ENCODE results near the gene HELZ2.

Gene HELZ2

DNA sequence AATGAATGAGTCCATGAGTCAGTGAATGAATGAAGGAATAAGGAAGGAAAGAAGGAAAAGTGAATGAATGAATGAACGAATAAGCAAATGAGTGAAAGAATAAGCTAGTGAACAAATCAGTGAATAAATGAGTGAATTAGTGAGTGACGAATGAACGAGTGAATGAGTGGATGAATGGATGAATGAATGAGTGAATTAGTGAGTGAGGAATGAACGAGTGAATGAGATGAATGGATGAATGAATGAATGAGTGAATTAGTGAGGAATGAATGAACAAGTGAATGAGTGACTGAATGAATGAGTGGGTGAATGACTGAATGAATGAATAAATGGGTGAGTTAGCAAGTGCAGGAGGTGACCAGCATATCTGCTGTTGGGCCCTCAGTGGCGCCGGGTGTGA is 30.3 kb downstream of the HELZ2 start:
- Histone ChIP-seq H3K4me3 (ENCODE audit: low read length in 2 of 2) (no peak overlapping the region), H3K27me3 (ENCODE audit: control insufficient read depth in 2 of 2, insufficient read depth in 2 of 2, low read length in 2 of 2) (peaks cover 7 to 14% of the 10 kb centered on the region in 2 donors), H3K4me1 (ENCODE audit: control insufficient read depth in 2 of 2, insufficient read depth in 2 of 2, low read length in 2 of 2) (peaks cover 26 to 36% of the 10 kb centered on the region in 2 donors), H3K9me3 (ENCODE audit: control insufficient read depth in 2 of 2, low read length in 2 of 2) (no peaks in the 10 kb centered on the region), H3K9ac (ENCODE audit: low read depth in 1 of 2, low read length in 2 of 2) (no peak overlapping the region), H3K36me3 (ENCODE audit: control insufficient read depth in 2 of 2, insufficient read depth in 2 of 2, low read length in 2 of 2) (no peaks in the 10 kb centered on the region), H3K27ac (ENCODE audit: low read depth in 2 of 2, low read length in 2 of 2) (no peak overlapping the region)

DNA sequence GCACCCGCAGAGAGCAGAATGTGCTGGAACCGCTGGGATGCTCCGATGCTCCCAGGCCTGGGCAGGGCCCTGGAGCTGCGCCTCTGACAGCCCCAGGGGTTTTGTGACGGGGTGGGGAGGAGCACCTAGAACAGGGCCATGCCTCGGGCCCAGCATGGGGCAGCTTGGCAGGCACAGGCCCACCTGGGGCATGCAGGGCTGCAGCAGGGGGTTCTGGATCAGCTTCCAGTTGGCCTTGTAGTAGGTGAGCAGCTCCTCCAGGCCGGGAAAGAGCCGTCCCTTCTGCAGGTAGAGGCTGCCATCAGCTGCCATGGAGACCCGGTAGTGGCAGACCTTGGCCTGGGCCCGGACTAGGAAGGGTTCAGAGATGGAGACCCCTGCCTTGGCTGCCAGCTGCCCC is 30.9 kb downstream of the HELZ2 start:
- Histone ChIP-seq H3K9ac (ENCODE audit: low read depth in 1 of 2, low read length in 2 of 2) (no peak overlapping the region), H3K36me3 (ENCODE audit: control insufficient read depth in 2 of 2, insufficient read depth in 2 of 2, low read length in 2 of 2) (no peaks in the 10 kb centered on the region), H3K4me3 (ENCODE audit: low read length in 2 of 2) (no peak overlapping the region), H3K9me3 (ENCODE audit: control insufficient read depth in 2 of 2, low read length in 2 of 2) (no peaks in the 10 kb centered on the region), H3K4me1 (ENCODE audit: control insufficient read depth in 2 of 2, insufficient read depth in 2 of 2, low read length in 2 of 2) (peaks cover 26 to 38% of the 10 kb centered on the region in 2 donors), H3K27me3 (ENCODE audit: control insufficient read depth in 2 of 2, insufficient read depth in 2 of 2, low read length in 2 of 2) (peaks cover under 1 to 8% of the 10 kb centered on the region in 2 donors), H3K27ac (ENCODE audit: low read depth in 2 of 2, low read length in 2 of 2) (no peak overlapping the region)

- Histone ChIP-seq H3K4me1 (ENCODE audit: control insufficient read depth in 2 of 2, insufficient read depth in 2 of 2, low read length in 2 of 2) (peaks cover 24 to 40% of the 10 kb centered on the region in 2 donors), H3K9me3 (ENCODE audit: control insufficient read depth in 2 of 2, low read length in 2 of 2) (no peaks in the 10 kb centered on the region), H3K9ac (ENCODE audit: low read depth in 1 of 2, low read length in 2 of 2) (peak overlapping the region in 1 of 2 donors; percentile 63), H3K4me3 (ENCODE audit: low read length in 2 of 2) (no peak overlapping the region), H3K27ac (ENCODE audit: low read depth in 2 of 2, low read length in 2 of 2) (no peak overlapping the region), H3K27me3 (ENCODE audit: control insufficient read depth in 2 of 2, insufficient read depth in 2 of 2, low read length in 2 of 2) (peaks cover 0 to 8% of the 10 kb centered on the region in 2 donors), H3K36me3 (ENCODE audit: control insufficient read depth in 2 of 2, insufficient read depth in 2 of 2, low read length in 2 of 2) (no peaks in the 10 kb centered on the region)
Observed at GRCh38 chr20:63542696-63543095, 31.3 kb downstream of the HELZ2 start.

DNA sequence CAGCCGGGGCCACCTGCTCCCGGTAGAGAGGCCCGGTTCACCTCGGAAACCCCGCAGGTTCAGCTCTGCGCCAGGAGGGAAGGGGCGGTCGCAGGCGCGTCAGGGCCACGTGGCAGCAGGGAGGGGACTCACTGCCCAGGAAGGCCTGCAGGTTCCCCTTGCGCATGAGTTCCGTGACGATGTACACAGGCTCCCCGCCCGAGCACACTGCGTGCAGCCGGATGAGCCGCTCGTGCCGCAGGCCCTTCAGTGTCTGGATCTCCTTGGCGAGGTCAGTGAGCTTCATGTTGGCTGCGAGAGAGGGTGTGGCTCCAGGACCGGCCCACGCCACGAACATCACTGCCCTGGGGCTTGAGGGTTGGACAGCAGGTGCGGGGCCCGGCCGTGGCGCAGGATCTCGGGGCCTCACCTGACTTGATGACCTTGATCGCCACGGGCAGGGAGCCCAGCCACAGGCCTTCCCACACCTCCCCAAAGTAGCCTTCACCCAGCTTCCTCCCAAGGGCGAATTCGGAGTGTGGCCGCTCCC is 31.9 kb downstream of the HELZ2 start:
- peak overlapping the region in 1 of 2 donors; percentile 63 for H3K9ac ChIP-seq (ENCODE audit: low read depth in 1 of 2, low read length in 2 of 2)
- H3K9me3 ChIP-seq (ENCODE audit: control insufficient read depth in 2 of 2, low read length in 2 of 2), result no peaks in the 10 kb centered on the region
- peaks cover 24 to 42% of the 10 kb centered on the region in 2 donors for H3K4me1 ChIP-seq (ENCODE audit: control insufficient read depth in 2 of 2, insufficient read depth in 2 of 2, low read length in 2 of 2)
- H3K27me3 ChIP-seq (ENCODE audit: control insufficient read depth in 2 of 2, insufficient read depth in 2 of 2, low read length in 2 of 2), result peaks cover 0 to 5% of the 10 kb centered on the region in 2 donors
- H3K36me3 ChIP-seq (ENCODE audit: control insufficient read depth in 2 of 2, insufficient read depth in 2 of 2, low read length in 2 of 2), result no peaks in the 10 kb centered on the region
- H3K4me3 ChIP-seq (ENCODE audit: low read length in 2 of 2), result peak overlapping the region; percentile 13 to 33
- peak overlapping the region; percentile 38 to 56 for H3K27ac ChIP-seq (ENCODE audit: low read depth in 2 of 2, low read length in 2 of 2)

DNA sequence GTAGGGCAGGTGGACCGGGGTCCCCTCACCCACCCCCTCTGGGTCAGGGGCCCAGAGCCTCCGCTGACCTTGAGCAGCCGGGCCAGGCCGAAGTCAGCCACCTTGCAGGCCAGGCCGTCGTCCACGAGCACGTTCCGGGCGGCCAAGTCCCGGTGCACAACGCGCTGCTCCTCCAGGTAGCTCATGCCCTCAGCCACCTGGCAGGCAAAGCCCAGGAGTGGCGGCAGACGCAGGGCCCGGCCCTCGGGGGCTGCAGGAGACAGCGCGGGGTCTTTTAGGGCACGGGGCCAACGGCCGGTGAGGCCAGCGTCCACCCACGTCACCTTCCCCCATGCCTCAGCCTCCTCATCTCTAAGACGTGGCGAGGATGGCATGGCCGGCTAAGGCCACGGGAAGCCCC is 32.7 kb downstream of the HELZ2 start:
- Histone ChIP-seq H3K4me1 (ENCODE audit: control insufficient read depth in 2 of 2, insufficient read depth in 2 of 2, low read length in 2 of 2) (peaks cover 26 to 45% of the 10 kb centered on the region in 2 donors), H3K36me3 (ENCODE audit: control insufficient read depth in 2 of 2, insufficient read depth in 2 of 2, low read length in 2 of 2) (no peaks in the 10 kb centered on the region), H3K27ac (ENCODE audit: low read depth in 2 of 2, low read length in 2 of 2) (no peak overlapping the region), H3K27me3 (ENCODE audit: control insufficient read depth in 2 of 2, insufficient read depth in 2 of 2, low read length in 2 of 2) (no peaks in the 10 kb centered on the region), H3K9ac (ENCODE audit: low read depth in 1 of 2, low read length in 2 of 2) (peak overlapping the region in 1 of 2 donors; percentile 63), H3K9me3 (ENCODE audit: control insufficient read depth in 2 of 2, low read length in 2 of 2) (no peaks in the 10 kb centered on the region), H3K4me3 (ENCODE audit: low read length in 2 of 2) (no peak overlapping the region)

DNA sequence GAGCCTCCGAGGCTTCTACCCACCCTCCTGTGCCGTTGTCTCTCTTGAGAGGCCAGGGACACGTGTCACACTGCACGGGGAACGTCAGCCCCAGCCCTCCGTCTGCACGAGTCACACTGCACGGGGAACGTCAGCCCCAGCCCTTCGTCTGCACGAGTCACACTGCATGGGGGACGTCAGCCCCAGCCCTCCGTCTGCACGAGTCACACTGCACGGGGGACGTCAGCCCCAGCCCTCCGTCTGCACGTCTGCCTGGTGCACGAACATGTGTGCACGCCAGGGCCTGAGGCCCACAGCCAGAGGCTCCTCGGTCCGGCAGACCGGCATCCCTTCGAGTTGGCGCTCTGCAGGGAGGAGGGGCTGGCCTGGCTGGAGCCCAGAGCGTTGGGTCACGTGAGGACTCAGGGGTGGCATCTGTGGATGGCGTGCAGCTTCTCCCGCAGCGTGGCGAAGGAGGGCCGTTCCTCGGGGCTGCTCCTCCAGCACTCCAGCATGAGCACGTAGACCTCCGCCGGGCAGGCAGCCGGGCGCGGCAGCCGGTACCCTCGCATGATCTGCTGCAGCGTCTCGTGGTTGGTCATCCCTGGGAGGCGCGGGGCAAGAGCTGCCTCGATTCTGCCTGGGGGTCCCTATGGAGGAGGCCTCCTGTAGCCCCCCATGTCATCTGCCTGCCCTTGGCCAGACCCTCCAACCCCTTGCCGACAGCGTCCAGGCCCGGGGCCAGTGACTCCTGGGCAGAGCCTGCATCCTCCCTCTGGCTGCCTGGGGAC is 33.4 kb downstream of the HELZ2 start:
- H3K4me1 ChIP-seq (ENCODE audit: control insufficient read depth in 2 of 2, insufficient read depth in 2 of 2, low read length in 2 of 2), result peaks cover 21 to 41% of the 10 kb centered on the region in 2 donors
- H3K9ac ChIP-seq (ENCODE audit: low read depth in 1 of 2, low read length in 2 of 2), result no peak overlapping the region
- no peaks in the 10 kb centered on the region for H3K9me3 ChIP-seq (ENCODE audit: control insufficient read depth in 2 of 2, low read length in 2 of 2)
- H3K4me3 ChIP-seq (ENCODE audit: low read length in 2 of 2), result no peak overlapping the region
- no peak overlapping the region for H3K27ac ChIP-seq (ENCODE audit: low read depth in 2 of 2, low read length in 2 of 2)
- no peaks in the 10 kb centered on the region for H3K27me3 ChIP-seq (ENCODE audit: control insufficient read depth in 2 of 2, insufficient read depth in 2 of 2, low read length in 2 of 2)
- no peaks in the 10 kb centered on the region for H3K36me3 ChIP-seq (ENCODE audit: control insufficient read depth in 2 of 2, insufficient read depth in 2 of 2, low read length in 2 of 2)

DNA sequence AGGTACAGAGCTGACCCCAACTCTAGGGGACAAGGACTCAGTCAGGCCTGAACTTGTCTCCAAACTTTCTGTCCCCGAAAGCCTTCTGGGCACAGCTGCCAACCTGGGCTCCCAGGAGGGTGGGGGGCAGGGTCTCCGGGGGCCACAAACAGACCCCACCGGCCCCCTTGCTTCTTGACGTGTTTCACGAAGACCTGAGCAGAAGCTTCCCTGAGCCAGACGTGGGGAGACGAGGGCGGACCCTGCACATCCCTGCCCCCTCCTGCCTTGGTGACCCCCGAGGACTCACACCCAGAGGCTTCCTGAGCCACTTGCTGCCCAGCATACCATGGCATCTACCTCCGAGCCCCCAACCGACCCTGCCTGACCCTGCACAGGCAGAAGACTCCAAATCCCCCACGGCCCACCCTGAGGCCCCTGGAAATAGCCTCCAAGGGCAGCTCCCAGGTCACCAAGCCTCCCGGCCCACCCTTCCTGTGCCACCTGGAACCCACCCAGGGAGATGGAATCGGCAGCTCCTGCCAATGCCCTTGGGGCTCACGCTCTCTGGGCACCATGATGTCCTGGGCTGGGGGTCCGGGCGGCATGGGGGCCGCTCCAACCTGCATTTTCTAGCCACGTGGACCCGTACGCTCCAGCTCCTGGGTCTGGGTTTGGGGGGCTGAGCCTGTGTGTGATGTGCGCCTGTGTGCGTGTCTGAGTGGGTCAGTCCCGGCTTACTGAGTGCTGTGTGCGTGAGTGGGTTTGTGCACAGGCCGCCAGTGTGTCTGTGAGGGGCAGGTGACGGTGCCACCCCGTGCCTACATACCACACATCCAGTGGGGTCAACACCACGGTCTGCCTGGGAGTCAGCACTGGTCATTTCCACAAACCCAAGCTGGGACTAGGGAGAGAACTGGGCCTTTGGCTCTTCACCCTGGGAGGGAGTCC is 34.3 kb downstream of the HELZ2 start:
- Histone ChIP-seq H3K4me1 (ENCODE audit: control insufficient read depth in 2 of 2, insufficient read depth in 2 of 2, low read length in 2 of 2) (peaks cover 20 to 40% of the 10 kb centered on the region in 2 donors), H3K27ac (ENCODE audit: low read depth in 2 of 2, low read length in 2 of 2) (peak overlapping the region; percentile 99), H3K36me3 (ENCODE audit: control insufficient read depth in 2 of 2, insufficient read depth in 2 of 2, low read length in 2 of 2) (no peaks in the 10 kb centered on the region), H3K9me3 (ENCODE audit: control insufficient read depth in 2 of 2, low read length in 2 of 2) (no peaks in the 10 kb centered on the region), H3K9ac (ENCODE audit: low read depth in 1 of 2, low read length in 2 of 2) (peak overlapping the region in 1 of 2 donors; percentile 28), H3K27me3 (ENCODE audit: control insufficient read depth in 2 of 2, insufficient read depth in 2 of 2, low read length in 2 of 2) (no peaks in the 10 kb centered on the region), H3K4me3 (ENCODE audit: low read length in 2 of 2) (no peak overlapping the region)

GRCh38 chr20:63539092-63539430 is 35.0 kb downstream of the HELZ2 start:
- H3K4me1 ChIP-seq (ENCODE audit: control insufficient read depth in 2 of 2, insufficient read depth in 2 of 2, low read length in 2 of 2), result peaks cover 24 to 40% of the 10 kb centered on the region in 2 donors
- H3K4me3 ChIP-seq (ENCODE audit: low read length in 2 of 2), result peak overlapping the region in 1 of 2 donors; percentile 28
- peak overlapping the region in 1 of 2 donors; percentile 28 for H3K9ac ChIP-seq (ENCODE audit: low read depth in 1 of 2, low read length in 2 of 2)
- no peaks in the 10 kb centered on the region for H3K9me3 ChIP-seq (ENCODE audit: control insufficient read depth in 2 of 2, low read length in 2 of 2)
- H3K36me3 ChIP-seq (ENCODE audit: control insufficient read depth in 2 of 2, insufficient read depth in 2 of 2, low read length in 2 of 2), result no peaks in the 10 kb centered on the region
- H3K27ac ChIP-seq (ENCODE audit: low read depth in 2 of 2, low read length in 2 of 2), result peak overlapping the region; percentile 99
- H3K27me3 ChIP-seq (ENCODE audit: control insufficient read depth in 2 of 2, insufficient read depth in 2 of 2, low read length in 2 of 2), result no peaks in the 10 kb centered on the region

DNA sequence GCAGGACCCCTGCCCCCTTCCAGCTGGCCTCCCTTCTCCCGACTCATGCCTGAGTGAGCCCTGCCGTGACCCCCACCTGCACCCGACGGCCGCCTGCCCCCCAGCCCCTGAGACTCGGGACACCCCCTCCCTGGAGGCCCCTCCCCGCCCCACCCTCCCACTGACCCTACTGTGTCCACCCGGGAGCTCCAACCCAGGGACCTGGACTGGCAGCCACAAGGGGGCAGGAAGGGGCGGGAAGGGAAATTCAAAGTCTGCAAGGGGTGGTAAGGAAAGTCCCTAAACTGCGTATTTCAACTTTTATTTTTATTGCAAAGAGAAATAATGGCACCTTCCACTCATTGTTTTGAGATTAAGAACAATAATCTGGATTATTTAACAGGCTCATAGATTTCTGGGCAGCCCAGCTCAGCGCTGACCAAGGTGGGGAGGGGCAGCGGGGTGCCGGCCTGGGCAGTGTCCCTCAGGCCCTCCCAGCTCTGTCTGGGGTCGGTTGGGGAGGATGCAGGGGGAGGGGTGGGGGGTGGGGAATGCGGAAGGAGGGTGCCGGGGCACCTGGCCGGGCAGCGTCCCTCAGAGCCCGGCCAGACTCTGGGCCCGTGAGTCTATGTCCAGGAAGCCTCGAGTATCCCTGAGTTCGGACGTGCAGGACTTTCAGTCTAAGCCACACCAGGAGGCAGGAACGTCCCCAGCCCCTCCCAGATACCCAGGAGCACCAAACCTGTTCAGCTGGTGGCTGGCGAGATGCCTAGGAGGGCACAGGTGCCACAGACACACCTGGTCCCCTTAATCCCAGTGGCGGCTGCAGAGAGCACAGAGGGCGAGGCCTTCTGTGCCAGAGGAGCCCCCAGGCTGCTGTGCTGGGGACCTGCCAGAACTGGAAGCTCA is 35.6 kb downstream of the HELZ2 start:
- Histone ChIP-seq H3K4me3 (ENCODE audit: low read length in 2 of 2) (peak overlapping the region; percentile 78 to 80), H3K4me1 (ENCODE audit: control insufficient read depth in 2 of 2, insufficient read depth in 2 of 2, low read length in 2 of 2) (peaks cover 28 to 45% of the 10 kb centered on the region in 2 donors), H3K9me3 (ENCODE audit: control insufficient read depth in 2 of 2, low read length in 2 of 2) (no peaks in the 10 kb centered on the region), H3K36me3 (ENCODE audit: control insufficient read depth in 2 of 2, insufficient read depth in 2 of 2, low read length in 2 of 2) (no peaks in the 10 kb centered on the region), H3K27ac (ENCODE audit: low read depth in 2 of 2, low read length in 2 of 2) (peak overlapping the region; percentile 99), H3K27me3 (ENCODE audit: control insufficient read depth in 2 of 2, insufficient read depth in 2 of 2, low read length in 2 of 2) (no peaks in the 10 kb centered on the region), H3K9ac (ENCODE audit: low read depth in 1 of 2, low read length in 2 of 2) (peak overlapping the region; percentile 63 to 99)
